ENCODE results near the gene ARHGAP42. TPM values are rescaled to one million over a fixed set of nuclear protein-coding genes. Genes with fewer than 3 reads are reported as not detected.

Gene ARHGAP42
- total RNA-seq, 1 donor: 1.6 TPM

DNA sequence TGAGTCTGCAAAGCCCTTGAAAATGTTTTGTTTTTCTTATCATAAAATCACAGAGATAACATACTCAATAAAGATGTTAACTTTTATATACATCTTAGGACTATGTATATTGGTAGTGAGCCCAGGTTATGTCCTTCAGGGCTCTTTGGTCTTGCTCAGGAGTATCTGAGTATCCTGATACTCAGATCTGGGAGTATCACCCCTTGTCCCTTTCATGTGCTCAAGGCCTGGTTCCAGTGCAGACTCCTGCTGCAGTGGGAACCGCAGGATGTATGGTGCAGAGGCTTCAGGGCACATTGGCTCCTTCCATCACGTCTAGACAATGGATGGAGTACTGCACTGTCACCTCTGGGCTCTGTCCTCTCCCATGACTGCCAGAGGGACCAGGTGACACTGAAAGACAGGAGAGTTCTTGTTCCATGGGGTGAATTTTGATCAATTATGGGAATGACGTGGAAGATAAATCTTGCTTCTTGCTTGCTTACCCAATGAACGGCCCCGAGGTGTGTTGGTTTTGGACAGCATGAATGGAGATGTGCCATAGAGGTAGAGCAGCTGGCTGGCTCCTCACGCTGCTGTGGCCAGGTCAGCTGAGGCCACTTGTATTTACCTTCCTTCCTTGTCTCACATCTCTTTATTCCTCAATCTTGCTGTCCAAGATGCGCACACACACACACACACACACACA, 215.5 kb downstream of the ARHGAP42 start:
- DNase-seq (ENCODE audit: low read depth in 2 of 3, low spot score in 2 of 3): no peak

DNA sequence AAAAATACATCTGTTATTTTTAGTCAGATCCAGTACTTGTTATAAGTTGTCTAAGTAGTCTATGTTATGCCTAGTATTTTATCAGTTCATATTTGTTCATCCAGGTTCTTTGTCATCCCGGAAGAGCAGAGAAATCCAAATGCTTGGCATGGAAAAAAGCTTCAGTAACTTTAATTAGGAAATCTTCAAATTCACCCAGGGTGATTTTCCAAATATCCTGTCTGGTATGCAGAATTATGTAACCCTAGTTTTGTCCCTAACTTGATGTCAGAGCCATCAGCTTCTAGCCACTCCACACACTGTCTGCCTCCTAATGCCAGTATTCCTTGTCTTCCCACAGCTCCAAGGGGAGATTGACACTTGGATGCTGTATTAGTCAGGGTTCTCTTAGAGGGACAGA, 216.2 kb downstream of the ARHGAP42 start:
- no peak for DNase-seq (ENCODE audit: low read depth in 2 of 3, low spot score in 2 of 3)

DNA sequence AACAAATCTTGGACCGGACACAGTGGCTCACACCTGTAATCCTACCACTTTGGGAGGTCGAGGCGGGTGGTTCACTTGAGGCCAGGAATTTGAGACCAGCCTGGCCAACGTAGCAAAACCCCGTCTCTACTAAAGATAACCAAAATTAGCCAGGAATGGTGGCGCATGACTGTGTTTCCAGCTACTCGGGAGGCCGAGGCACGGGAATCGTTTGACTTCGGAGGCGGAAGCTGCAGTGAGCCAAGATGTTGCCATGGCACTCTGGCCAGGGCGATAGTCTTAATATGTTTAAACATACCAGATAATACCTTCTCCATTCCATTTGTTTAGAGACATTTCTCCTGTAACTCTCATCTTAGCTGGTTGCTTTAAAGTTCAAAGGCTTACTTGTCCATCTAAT, 218.6 kb downstream of the ARHGAP42 start:
- no peak for DNase-seq (ENCODE audit: low read depth in 2 of 3, low spot score in 2 of 3)

DNA sequence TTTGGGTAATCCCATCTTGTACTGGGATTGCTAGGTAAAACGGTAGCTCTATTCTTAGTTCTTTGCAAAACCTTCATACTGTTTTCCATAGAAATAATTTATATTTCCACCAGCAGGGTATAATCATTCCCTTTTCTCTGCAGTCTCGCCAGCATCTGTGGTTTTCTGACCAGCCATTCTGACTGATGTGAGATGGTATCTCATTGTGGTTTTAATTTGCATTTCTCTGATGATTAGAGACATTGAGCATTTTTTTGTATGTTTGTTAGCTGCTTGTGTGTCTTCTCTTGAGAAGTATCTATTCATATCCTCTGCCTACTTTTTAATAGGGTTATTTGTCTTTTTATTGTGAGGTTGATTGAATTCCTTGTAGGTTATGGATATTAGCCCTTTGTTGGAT, 221.7 kb downstream of the ARHGAP42 start:
- no peak for DNase-seq (ENCODE audit: low read depth in 2 of 3, low spot score in 2 of 3)

DNA sequence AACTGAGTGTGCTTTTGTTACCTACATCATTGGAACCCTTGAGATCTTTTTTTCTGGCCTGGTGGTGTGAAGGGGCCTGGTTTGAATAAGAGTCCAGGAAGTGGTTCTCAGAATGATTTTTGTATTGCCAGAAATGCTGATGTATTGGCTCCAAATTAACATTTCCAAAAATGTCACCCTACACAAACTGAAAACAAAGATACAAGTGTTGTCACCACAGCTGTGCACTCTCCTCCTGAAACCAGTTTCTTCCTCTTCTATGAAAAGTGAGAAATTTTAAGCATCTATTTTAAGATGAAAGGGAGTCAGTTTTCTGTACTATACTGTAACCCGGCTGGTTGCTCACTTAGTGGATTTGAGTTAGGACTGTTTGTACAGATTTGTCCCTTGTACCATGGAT, 223.7 kb downstream of the ARHGAP42 start:
- no peak for DNase-seq (ENCODE audit: low read depth in 2 of 3, low spot score in 2 of 3)

DNA sequence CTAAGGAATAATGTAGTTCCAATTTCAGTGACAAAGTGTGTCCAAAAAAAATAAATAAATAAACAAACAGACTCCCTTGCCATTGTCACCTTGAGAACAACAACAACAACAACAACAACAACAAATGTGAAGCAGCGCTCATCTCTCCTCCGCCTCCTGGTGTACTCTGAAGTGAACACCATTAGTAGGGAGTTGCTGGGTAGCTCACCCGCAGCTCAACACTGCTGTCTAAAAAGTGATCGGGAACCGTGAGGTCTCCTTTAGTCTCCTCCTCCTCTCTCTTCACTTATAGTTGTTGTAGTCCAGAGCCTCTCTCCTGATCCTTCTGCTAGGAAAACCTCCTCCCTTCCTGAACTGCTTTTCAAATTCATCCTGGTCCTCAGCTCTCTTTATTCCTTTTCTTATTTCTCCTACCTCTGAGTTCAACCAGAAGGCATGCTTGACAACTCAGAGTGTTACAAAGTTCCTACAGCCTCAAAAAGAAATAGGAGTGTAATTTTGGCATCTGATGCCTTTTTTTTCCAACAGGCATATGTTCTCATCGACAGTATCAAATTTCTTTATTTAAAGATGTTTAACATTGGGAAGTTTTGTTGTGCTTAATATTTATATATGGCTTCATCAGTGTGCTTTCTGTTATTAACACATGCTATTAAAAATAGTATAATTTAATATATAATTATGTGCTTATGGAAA, 227.5 kb downstream of the ARHGAP42 start:
- no peak for DNase-seq (ENCODE audit: low read depth in 2 of 3, low spot score in 2 of 3)

DNA sequence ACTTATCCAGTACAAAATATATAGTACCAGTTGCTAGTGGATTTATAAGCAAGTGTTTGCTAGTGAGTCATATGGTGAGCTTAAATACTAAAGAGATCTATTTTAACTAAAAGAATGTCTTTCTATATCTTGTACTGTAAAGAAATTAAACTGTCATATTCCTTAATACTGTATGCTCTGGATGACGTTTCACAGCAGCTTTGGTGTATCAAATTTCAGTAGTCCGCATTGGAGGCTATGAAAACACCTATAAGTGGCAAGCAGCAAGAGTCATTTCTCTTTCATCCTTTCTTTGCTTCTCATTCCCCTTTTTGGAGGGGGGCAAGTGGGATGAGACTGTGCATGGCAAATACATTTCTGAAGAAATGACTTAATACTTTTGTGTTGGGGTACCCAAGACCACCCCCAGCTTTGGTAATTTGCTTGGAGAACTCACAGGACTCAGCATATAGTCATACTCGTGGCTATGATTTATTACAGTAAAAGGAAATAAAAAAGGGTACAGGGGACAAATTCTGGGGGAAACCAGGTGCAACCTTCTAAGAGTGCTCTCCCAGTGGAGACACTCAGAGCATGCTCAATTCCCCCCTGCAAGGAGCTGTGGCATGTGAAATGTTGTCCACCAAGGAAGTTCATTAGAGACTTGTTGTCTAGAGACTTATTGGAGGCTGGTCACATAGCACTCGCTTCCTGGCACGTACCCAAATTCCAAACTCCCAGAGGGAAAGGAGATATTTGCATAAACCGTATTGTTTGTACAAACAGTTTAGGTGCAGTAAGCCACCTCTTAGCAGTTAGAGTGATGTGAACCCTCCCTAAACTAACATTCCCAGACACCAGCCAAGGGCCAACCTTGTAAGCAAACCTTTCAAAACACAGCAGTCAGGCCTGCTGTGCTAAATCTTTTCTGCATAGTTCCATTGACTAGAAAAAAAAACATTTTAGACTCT, 231.7 kb downstream of the ARHGAP42 start:
- DNase-seq (ENCODE audit: low read depth in 2 of 3, low spot score in 2 of 3): no peak

DNA sequence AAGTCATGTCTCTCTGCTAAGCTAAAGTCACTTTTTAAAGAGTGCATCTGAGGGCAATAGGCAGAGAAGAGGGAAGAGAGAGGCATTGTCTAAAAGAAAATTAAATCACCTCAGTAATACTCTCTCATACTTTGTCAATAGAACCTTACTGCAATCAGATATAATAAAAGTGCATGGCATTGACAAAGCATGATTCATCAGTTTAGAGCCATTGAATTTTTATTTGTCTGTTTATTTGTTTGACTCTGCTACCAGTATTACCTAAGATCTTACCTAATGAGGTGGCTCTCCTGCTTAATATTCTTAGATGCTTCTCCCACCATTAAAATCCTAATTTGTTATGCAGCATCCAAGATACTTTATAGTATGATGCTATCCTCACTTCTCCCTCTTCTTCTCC, 233.5 kb downstream of the ARHGAP42 start:
- DNase-seq (ENCODE audit: low read depth in 2 of 3, low spot score in 2 of 3): no peak

DNA sequence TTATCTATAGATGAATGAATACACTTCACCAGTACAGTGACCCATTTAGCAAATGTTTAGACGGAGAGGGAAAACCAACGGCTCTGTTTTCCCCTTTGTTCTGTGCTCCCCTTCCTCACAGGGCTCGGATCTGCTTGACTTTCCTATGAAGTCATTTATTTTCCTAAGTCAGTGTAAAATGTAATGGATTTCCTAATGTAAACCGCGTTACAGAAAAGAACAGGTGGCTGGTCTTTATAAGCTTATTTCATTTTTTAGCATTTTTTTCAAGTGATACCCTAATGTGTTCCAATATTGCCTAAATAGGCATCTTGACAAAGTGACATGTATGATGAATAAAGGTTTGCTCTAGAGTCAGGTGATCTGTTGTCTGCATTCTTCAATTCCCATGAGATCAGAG, 235.0 kb downstream of the ARHGAP42 start:
- DNase-seq (ENCODE audit: low read depth in 2 of 3, low spot score in 2 of 3): no peak

DNA sequence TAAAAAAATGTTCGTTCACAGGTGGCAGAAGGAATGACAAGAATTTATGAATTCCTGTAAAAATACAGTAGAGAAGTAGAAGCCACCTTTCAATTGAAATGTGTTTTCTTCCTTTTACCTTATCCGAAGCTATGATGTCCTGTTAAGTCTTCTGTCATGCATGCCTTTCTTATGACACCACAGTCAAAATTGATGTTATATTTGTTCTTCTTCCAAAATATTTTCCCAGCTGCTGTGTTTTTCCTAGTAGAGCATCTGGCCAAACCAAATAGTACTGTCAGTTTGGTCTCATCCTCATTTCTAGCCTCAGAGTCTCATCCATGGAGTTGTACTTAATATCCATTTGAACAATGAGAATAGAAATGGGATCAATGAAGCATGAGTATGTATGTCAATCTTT, 236.5 kb downstream of the ARHGAP42 start:
- DNase-seq (ENCODE audit: low read depth in 2 of 3, low spot score in 2 of 3): no peak

DNA sequence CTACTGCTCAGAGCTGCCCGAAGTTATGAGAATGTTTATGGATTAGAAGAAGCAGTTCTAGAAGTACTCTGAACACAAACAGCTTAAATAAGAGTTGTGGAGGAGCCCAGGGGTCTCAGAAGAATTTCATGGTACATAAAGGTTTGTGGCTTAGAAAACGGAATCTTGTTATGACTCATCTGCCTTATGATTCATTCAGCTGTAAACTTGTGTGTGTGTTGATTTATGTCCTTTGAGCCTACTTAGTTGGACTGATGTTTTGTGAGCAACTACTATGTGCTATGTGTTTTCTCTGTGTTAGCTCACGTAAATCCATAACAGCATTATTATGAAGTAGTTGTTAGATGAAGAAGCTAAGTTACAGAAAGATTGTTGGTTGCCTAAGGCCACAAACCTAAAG, 238.8 kb downstream of the ARHGAP42 start:
- peak in 2 of 3 donors; percentile 1 to 4 for DNase-seq (ENCODE audit: low read depth in 2 of 3, low spot score in 2 of 3)

DNA sequence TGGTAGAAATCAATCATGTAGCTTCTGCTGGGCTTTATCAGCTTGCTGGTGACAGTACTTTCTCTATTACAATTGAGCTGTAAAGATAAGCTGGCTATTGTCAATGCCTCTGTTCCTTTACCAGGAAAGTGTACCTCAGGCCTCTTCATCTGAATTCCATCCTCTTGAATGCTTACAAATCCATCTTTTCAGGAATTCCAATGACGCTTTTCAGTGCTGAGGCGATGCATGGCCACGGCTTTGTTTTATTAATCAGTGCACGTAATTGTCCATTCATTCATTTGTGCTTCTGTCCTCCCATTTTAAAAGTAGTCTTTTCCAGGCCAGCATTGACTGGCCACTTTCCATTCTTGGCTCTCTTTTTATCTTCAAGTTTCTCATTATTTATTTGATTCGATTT, 240.5 kb downstream of the ARHGAP42 start:
- DNase-seq (ENCODE audit: low read depth in 2 of 3, low spot score in 2 of 3): no peak

DNA sequence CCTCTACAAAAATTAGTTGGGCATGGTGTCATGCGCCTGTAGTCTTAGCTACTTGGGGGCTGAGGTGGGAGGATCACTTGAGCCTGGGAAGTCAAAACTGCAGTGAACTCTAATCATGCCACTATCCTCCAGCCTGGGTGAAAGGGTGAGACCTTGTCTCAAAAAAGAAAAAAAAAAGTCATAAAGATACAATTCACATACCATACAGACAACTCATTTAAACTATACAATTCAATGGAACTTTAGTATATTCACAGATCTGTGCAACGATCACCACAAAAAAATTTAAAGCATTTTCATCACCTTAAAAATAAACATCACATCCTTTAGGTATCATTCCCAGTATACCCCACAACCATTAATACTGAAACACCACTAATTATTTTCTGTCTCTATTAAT, 241.3 kb downstream of the ARHGAP42 start:
- DNase-seq (ENCODE audit: low read depth in 2 of 3, low spot score in 2 of 3): no peak

DNA sequence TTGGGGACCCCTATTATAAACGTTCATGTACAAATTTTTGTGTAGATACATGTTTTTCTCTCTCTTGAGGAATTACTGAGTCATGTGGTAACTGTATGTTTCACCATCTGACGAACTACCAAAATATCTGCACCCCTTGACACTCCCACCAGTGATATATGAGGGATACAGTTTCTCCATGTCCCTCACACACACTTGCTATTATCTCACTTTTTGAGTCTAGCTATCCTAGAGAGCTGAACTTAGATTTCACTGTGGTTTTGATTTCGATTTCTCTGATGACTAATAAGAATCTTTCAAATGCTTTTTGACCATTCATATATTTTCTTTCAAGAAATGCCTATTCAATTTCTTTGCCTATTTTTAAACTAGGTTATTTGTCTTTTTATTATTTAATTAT, 242.3 kb downstream of the ARHGAP42 start:
- DNase-seq (ENCODE audit: low read depth in 2 of 3, low spot score in 2 of 3): no peak

DNA sequence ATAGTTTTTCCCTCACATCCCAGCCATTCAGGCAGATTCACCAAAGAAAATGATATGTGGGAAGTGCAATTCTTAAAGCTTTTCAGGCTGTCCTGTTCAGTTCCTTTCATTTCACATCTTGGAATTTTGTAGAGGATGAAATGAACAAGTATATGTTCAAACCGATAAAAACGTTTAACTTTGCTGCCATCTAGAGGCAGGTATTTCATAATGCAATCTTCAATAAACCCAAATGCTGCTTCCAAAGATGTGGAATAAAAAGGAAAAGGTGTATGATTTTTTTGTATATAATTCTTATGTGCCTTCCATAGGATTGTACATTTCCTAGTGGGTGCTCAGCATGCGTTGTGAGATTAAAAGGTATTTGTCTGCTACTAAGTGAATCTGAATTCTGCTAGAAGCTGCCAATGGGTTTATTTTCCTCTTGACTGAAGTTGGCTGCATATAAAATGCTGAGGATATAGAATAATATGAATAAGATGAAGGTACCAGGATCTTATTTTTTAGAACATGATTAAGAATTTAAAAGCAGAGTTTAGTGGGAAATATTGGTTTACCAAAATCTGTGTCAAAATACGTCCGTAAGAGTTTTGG, 243.2 kb downstream of the ARHGAP42 start:
- DNase-seq (ENCODE audit: low read depth in 2 of 3, low spot score in 2 of 3): peak in 2 of 3 donors; percentile 11 to 40

DNA sequence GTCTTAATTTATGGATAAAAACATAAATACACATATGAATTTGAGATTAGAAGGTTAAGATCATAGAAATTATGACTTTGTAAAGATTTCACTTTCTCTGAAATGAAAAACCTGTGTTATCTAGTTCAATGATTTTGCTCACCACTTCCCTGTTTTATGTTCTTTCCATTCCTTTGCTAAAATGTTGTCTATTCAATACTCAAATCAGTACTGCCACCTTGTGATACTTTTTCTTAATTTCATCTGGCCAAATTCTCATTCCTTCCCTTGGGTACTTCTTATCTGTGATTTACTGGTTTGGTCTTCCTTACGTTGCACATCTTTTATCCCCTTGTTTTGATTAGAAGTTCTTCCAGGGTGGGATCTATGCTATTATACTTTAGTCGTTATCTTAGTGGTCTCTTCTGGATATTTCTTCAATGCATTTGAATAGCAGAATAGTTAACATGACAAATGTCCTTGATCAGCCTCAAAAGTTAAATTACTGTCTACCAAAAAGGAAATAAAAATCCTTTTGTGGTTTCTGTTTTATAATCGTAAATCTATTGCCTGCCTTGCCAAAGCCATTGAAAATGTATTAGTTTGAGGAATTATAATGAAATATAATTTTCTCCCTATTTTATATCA, 245.5 kb downstream of the ARHGAP42 start:
- peak in 2 of 3 donors; percentile 22 to 60 for DNase-seq (ENCODE audit: low read depth in 2 of 3, low spot score in 2 of 3)

DNA sequence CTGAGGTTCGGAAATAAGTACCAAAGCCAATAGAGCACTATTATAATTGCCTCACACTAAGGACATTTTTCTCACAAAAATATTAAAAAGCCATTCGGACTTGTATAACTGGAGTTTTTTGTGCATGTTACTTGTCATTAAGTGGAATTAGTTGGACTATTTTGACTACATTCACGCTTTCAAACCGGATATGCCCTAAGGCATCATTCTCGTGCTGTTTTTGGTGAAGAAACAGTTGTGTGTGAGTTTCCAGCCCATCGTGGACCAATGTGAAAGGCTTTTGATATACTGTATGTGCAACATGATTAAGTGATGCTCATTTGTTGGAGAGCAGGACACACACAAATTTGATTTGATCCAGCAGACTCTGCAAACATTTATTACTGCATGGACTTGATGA, 249.7 kb downstream of the ARHGAP42 start:
- no peak for DNase-seq (ENCODE audit: low read depth in 2 of 3, low spot score in 2 of 3)

DNA sequence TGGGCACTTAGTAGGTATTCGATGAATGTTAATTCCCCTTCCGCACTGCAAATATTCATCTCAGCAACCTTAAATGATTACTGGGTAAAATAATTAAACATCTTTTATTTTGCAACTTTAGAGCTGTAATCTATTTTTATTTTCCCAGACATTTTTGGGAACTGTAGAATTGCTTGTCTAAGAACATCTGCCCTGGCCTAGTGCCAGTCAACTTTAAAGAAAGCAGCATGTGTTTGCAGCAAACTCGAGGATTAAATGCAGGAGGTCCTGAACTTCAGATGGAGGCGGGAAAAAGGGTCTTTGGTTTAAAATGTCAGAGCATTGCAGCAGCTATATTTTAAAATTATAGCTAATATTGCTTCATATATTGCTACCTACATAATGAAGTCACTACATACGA, 252.5 kb downstream of the ARHGAP42 start:
- no peak for DNase-seq (ENCODE audit: low read depth in 2 of 3, low spot score in 2 of 3)

DNA sequence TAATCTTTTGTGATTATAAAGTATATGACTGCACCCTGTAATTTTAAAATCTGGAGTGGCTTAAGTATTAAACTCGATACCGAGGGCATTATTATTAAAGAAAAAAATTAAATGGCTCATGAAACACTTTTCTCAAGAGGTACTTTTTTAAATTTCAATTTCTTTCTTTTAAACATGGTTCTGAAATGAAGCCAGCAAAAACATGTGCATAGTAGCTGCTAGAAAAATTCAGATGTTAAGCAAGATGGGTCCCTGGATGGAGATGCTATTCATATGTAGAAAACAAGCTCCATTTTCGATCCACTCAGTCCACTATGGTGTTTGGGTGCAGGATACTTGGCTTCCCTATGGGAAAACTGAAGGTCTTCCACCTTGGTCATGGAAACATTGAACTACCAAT, 253.0 kb downstream of the ARHGAP42 start:
- no peak for DNase-seq (ENCODE audit: low read depth in 2 of 3, low spot score in 2 of 3)

DNA sequence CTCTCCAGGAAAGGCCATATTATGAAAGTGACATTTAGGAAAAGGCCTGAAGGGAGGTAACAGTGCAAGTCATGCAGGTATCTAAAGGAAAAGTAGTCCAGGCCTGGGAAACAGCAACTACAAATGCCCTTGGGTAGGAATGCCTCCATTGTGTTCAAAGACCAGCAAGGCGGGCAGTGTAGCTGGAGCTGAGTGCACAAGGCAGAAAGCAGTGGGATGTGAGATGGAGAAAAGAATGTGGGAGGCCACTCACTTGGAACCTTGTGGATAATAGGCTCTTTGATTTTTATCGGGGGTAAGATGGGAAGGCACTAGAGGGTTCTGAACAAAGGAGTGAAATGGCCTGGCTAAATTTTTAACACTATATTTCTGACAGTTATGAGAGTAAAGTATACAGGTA, 253.9 kb downstream of the ARHGAP42 start:
- no peak for DNase-seq (ENCODE audit: low read depth in 2 of 3, low spot score in 2 of 3)

DNA sequence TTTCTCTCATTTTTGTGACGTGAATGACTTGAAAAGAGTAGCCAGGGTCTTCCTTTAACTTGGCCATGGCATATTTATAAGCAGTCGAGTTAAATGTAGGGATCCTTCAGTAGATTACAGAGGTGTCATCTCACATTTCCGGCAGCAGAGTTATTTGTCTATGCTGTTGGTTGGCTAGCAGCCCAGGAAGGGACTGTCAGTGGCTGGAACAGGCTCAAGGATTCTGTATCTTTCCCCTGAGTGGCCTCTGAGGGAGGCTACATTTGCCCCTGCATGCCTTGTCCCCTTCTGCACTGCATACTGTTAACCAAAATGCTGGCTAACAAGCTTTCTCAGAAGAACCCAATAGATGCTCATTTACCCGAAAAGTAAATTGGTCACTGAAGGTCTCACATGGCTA, 254.9 kb downstream of the ARHGAP42 start:
- DNase-seq (ENCODE audit: low read depth in 2 of 3, low spot score in 2 of 3): no peak
